ENCODE results near the gene MDH1. TPM values are rescaled to one million over a fixed set of nuclear protein-coding genes. Genes with fewer than 3 reads are reported as not detected.

MDH1 gene
- total and polyA plus RNA-seq, 9 of the 15 experiments (the other 6 are each of a cell fraction or from before 2014, with no cell fraction given) = 191 to 1,225 (median 284) TPM

DNA sequence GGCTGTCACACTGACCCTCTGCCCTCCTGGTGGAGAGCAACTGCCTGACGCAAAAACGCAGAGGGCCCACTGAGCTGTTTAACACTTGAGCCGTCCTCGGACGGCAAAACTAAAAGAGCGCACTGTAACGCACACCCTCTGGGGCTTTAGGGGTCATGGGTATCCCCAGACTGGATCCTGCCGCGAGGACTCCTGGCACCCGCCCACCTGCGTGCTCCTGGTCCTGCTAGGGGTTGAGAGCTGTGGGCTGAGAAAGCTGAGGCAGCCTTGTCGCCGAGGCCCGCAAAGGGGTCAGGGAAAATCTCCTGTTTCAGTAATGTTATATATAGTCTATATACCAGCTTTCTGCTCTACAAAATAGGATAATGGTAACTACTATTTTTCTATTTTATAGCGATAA is 39.1 kb downstream of the MDH1 start (continued):
- no peak for TF ChIP-seq YY1 (IDR thresholded peaks at IDR 0.05; ENCODE audit: borderline replicate concordance in 1 of 3, control insufficient read depth in 1 of 3, extremely low read depth in 1 of 3, insufficient read depth in 3 of 3, insufficient read length in 1 of 3, insufficient replicate concordance in 2 of 3, low read depth in 1 of 3, low read length in 2 of 3)
- TF ChIP-seq HMG20A (CRISPR knock-in tag; conservative IDR thresholded peaks at IDR 0.05) = no peak
- TF ChIP-seq, protein P1, sequence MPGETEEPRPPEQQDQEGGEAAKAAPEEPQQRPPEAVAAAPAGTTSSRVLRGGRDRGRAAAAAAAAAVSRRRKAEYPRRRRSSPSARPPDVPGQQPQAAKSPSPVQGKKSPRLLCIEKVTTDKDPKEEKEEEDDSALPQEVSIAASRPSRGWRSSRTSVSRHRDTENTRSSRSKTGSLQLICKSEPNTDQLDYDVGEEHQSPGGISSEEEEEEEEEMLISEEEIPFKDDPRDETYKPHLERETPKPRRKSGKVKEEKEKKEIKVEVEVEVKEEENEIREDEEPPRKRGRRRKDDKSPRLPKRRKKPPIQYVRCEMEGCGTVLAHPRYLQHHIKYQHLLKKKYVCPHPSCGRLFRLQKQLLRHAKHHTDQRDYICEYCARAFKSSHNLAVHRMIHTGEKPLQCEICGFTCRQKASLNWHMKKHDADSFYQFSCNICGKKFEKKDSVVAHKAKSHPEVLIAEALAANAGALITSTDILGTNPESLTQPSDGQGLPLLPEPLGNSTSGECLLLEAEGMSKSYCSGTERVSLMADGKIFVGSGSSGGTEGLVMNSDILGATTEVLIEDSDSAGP (CRISPR knock-in tag; IDR thresholded peaks at IDR 0.05) = no peak
- no peak for TF ChIP-seq E2F3 (CRISPR knock-in tag; IDR thresholded peaks at IDR 0.05)
- TF ChIP-seq, protein P2, sequence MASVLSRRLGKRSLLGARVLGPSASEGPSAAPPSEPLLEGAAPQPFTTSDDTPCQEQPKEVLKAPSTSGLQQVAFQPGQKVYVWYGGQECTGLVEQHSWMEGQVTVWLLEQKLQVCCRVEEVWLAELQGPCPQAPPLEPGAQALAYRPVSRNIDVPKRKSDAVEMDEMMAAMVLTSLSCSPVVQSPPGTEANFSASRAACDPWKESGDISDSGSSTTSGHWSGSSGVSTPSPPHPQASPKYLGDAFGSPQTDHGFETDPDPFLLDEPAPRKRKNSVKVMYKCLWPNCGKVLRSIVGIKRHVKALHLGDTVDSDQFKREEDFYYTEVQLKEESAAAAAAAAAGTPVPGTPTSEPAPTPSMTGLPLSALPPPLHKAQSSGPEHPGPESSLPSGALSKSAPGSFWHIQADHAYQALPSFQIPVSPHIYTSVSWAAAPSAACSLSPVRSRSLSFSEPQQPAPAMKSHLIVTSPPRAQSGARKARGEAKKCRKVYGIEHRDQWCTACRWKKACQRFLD (CRISPR knock-in tag; IDR thresholded peaks at IDR 0.05) = no peak
- TF ChIP-seq RB1 (IDR thresholded peaks at IDR 0.05; ENCODE audit: low read depth) = no peak
- TF ChIP-seq, protein P3, sequence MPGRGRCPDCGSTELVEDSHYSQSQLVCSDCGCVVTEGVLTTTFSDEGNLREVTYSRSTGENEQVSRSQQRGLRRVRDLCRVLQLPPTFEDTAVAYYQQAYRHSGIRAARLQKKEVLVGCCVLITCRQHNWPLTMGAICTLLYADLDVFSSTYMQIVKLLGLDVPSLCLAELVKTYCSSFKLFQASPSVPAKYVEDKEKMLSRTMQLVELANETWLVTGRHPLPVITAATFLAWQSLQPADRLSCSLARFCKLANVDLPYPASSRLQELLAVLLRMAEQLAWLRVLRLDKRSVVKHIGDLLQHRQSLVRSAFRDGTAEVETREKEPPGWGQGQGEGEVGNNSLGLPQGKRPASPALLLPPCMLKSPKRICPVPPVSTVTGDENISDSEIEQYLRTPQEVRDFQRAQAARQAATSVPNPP (IDR thresholded peaks at IDR 0.05; ENCODE audit: borderline replicate concordance, insufficient read depth, insufficient read length) = no peak
- TF ChIP-seq, protein P4, sequence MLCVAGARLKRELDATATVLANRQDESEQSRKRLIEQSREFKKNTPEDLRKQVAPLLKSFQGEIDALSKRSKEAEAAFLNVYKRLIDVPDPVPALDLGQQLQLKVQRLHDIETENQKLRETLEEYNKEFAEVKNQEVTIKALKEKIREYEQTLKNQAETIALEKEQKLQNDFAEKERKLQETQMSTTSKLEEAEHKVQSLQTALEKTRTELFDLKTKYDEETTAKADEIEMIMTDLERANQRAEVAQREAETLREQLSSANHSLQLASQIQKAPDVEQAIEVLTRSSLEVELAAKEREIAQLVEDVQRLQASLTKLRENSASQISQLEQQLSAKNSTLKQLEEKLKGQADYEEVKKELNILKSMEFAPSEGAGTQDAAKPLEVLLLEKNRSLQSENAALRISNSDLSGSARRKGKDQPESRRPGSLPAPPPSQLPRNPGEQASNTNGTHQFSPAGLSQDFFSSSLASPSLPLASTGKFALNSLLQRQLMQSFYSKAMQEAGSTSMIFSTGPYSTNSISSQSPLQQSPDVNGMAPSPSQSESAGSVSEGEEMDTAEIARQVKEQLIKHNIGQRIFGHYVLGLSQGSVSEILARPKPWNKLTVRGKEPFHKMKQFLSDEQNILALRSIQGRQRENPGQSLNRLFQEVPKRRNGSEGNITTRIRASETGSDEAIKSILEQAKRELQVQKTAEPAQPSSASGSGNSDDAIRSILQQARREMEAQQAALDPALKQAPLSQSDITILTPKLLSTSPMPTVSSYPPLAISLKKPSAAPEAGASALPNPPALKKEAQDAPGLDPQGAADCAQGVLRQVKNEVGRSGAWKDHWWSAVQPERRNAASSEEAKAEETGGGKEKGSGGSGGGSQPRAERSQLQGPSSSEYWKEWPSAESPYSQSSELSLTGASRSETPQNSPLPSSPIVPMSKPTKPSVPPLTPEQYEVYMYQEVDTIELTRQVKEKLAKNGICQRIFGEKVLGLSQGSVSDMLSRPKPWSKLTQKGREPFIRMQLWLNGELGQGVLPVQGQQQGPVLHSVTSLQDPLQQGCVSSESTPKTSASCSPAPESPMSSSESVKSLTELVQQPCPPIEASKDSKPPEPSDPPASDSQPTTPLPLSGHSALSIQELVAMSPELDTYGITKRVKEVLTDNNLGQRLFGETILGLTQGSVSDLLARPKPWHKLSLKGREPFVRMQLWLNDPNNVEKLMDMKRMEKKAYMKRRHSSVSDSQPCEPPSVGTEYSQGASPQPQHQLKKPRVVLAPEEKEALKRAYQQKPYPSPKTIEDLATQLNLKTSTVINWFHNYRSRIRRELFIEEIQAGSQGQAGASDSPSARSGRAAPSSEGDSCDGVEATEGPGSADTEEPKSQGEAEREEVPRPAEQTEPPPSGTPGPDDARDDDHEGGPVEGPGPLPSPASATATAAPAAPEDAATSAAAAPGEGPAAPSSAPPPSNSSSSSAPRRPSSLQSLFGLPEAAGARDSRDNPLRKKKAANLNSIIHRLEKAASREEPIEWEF (CRISPR knock-in tag; IDR thresholded peaks at IDR 0.05) = no peak
- TF ChIP-seq HEY1 (CRISPR knock-in tag; IDR thresholded peaks at IDR 0.05; ENCODE audit: borderline replicate concordance) = no peak
- TF ChIP-seq, protein P5, sequence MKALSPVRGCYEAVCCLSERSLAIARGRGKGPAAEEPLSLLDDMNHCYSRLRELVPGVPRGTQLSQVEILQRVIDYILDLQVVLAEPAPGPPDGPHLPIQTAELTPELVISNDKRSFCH (CRISPR knock-in tag; IDR thresholded peaks at IDR 0.05) = no peak
- TF ChIP-seq, protein P5 (tag; IDR thresholded peaks at IDR 0.05) = no peak
- no peak for TF ChIP-seq ETV5 (CRISPR knock-in tag; IDR thresholded peaks at IDR 0.05; ENCODE audit: low read depth)
- TF ChIP-seq KLF16 (IDR thresholded peaks at IDR 0.05) = no peak

All from K562 (cell line).